SU-DHL-6 (cell line): ENCODE data around the gene CCDC92B.
A peak's percentile ranks its signal among the peaks of the same experiment; 100 is the strongest.

Source experiments
- H2AFZ ChIP-seq: fragments of 200-600 bp; sonication (generic); 2 replicates; pipeline ENCODE4 v1.6.1; 2014; ENCODE audit warnings: low read depth, mild to moderate bottlenecking, moderate library complexity, mixed read lengths, antibody characterized with exemption, low read length; ENCODE audit not compliant: severe bottlenecking
- H3F3A ChIP-seq: fragments of 200-600 bp; shearing (Covaris generic); 2 replicates; pipeline ENCODE4 v1.6.0; 2016; ENCODE audit warnings: antibody characterized with exemption, mild to moderate bottlenecking; ENCODE audit not compliant: insufficient read depth
- H3K27ac ChIP-seq: fragments of 200-600 bp; sonication (generic); 2 replicates; pipeline ENCODE4 v1.5.1; 2016; ENCODE audit warnings: low read depth, mild to moderate bottlenecking, low read length, moderate library complexity, mixed read lengths
- H3K27me3 ChIP-seq: fragments of 200-600 bp; sonication (generic), shearing (Covaris generic); 2 replicates; pipeline ENCODE4 v1.6.0; 2014; ENCODE audit warnings: mild to moderate bottlenecking, low read length
- H3K36me3 ChIP-seq: fragments of 200-600 bp; sonication (generic); 2 replicates; pipeline ENCODE4 v1.6.1; 2014; ENCODE audit warnings: mild to moderate bottlenecking, low read length, mixed read lengths
- H3K4me2 ChIP-seq: fragments of 300-600, 200-600 bp; shearing (Covaris generic), sonication (generic); 2 replicates; pipeline ENCODE4 v1.6.0; 2014; ENCODE audit warnings: low read length, low read depth, mild to moderate bottlenecking; ENCODE audit not compliant: poor library complexity, severe bottlenecking
- H3K4me3 ChIP-seq: fragments of 200-600 bp; sonication (generic); 2 replicates; pipeline ENCODE4 v1.5.1; 2014; ENCODE audit warnings: antibody characterized with exemption, low read length, mild to moderate bottlenecking, mixed read lengths; ENCODE audit not compliant: insufficient read depth, poor library complexity, severe bottlenecking
- H3K79me2 ChIP-seq: fragments of 200-600 bp; sonication (generic); 2 replicates; pipeline ENCODE4 v1.6.1; 2014; ENCODE audit warnings: mild to moderate bottlenecking, low read length, moderate library complexity; ENCODE audit not compliant: insufficient read depth
- H3K9ac ChIP-seq: fragments of 200-600 bp; sonication (generic); 2 replicates; pipeline ENCODE4 v1.7.0; 2014; ENCODE audit warnings: mild to moderate bottlenecking, low read length
- H3K9me2 ChIP-seq: fragments of 200-600 bp; sonication (generic); replicated peaks from 2 replicates; pipeline ENCODE4 v1.6.1; 2014; ENCODE audit warnings: low read length; ENCODE audit not compliant: insufficient read depth
- H3K9me3 ChIP-seq: fragments of 200-600 bp; sonication (generic); 2 replicates; pipeline ENCODE4 v1.6.1; 2014; ENCODE audit warnings: low read length, mixed read lengths; ENCODE audit not compliant: insufficient read depth
- H4K20me1 ChIP-seq: fragments of 200-600 bp; sonication (generic); 2 replicates; pipeline ENCODE4 v1.6.1; 2014; ENCODE audit warnings: low read depth, mild to moderate bottlenecking, antibody characterized with exemption, low read length, moderate library complexity, mixed read lengths
- EZH2phosphoT487 ChIP-seq: fragments of 200-600 bp; sonication (generic), shearing (Covaris generic); conservative IDR thresholded peaks from 2 replicates; pipeline ENCODE4 v1.6.1; 2018; ENCODE audit warnings: mild to moderate bottlenecking, antibody characterized with exemption, low read length, moderate library complexity, mixed read lengths
- TF ChIP-seq, protein P1 (sequence below): fragments of 200-600 bp; sonication (generic); IDR thresholded peaks from one replicate; pipeline ENCODE4 v1.5.1; 2017; ENCODE audit warnings: antibody characterized with exemption, mild to moderate bottlenecking, low read length, moderate library complexity; ENCODE audit not compliant: insufficient read depth, poor library complexity, severe bottlenecking

The CCDC92B gene

DNA sequence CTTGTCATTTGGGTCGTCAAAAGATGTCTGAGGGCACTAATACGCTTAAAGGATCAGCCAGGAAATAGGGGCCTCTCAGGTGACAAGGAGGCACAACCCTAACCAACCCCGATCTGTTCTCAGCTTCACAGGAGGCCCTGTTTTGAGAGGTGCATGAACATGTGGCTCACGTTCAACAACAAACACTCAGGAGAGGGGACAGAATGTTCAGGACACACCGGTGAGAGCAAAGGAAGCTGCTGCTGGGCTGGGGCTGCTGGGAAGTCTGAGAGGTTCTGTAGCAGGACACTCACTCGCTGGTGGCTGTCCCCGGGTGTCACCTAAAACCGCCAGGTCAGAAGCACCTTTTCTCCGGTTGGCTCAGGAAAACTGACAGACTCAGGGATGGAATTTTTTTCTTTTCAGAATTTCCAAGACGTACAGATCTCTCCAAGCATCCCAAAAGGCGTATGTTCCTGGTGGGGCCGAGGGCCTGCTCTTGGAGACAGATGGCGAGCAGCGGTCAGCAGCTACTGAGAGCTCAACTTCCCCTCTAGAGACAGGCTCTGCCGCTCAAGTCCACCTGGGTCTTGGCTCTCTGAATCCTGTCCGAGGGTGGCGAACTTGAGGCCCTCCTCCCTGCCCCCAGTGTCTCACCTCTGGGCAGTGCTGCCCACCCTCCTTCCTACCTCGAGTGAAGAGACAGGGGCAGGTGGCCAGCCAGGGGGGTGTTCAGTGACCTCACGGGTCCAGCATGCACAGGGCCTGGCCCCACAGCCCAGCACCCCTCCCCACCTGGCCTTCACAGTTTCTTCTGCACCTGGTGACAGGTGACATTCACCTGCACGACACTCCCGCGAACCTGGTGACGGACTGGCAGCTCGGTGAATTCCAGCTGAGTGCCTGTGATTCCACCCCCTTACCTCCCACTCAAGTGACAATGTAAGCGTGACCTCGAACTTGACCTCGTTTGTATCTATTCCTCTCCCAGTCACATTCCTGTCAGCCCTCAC, 60.8 kb downstream of the CCDC92B start:
- Histone ChIP-seq H3K27me3 (no peaks in the 10 kb centered on the region), H3K36me3 (0 out of 2 replicates have a peak, but pooled peaks cover 3% of the 10 kb centered on the region), H3K27ac (no peak overlapping the region), H3K4me3 (no peak overlapping the region), H3K79me2 (no peaks in the 10 kb centered on the region), H3F3A (peaks cover 33% of the 10 kb centered on the region), H3K9ac (no peak overlapping the region), H3K9me3 (no peaks in the 10 kb centered on the region), H2AFZ (no peak overlapping the region), H4K20me1 (no peaks in the 10 kb centered on the region; the same call in 1 of the 2 replicates), H3K9me2 (no peaks in the 10 kb centered on the region), H3K4me2 (no peak overlapping the region)
- TF ChIP-seq EZH2phosphoT487 = no peak
- TF ChIP-seq, protein P1, sequence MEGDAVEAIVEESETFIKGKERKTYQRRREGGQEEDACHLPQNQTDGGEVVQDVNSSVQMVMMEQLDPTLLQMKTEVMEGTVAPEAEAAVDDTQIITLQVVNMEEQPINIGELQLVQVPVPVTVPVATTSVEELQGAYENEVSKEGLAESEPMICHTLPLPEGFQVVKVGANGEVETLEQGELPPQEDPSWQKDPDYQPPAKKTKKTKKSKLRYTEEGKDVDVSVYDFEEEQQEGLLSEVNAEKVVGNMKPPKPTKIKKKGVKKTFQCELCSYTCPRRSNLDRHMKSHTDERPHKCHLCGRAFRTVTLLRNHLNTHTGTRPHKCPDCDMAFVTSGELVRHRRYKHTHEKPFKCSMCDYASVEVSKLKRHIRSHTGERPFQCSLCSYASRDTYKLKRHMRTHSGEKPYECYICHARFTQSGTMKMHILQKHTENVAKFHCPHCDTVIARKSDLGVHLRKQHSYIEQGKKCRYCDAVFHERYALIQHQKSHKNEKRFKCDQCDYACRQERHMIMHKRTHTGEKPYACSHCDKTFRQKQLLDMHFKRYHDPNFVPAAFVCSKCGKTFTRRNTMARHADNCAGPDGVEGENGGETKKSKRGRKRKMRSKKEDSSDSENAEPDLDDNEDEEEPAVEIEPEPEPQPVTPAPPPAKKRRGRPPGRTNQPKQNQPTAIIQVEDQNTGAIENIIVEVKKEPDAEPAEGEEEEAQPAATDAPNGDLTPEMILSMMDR = no peak

DNA sequence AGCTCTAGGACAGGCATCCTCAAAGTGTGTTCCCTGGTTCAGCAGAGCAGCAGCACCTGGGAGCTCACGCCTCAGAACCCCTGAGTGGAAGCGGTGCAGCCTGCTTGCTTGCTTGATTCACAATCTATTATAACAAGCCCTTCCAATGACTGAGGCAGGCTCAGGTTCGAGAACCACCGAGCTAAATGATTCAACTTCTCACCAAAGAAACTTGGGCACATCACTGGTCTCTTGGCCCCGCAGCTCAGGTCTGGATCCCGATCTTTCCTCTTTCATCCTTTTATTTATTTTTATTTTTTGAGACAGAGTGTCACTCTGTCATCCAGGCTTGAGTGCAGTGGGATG, 62.4 kb downstream of the CCDC92B start:
- Histone ChIP-seq H3F3A (peaks cover 38% of the 10 kb centered on the region), H3K36me3 (0 out of 2 replicates have a peak, but pooled peaks cover 16% of the 10 kb centered on the region), H3K4me3 (no peak overlapping the region), H2AFZ (no peak overlapping the region), H3K9me2 (no peaks in the 10 kb centered on the region), H4K20me1 (no peaks in the 10 kb centered on the region), H3K27me3 (no peaks in the 10 kb centered on the region), H3K4me2 (no peak overlapping the region), H3K79me2 (no peaks in the 10 kb centered on the region), H3K9ac (no peak overlapping the region), H3K9me3 (no peaks in the 10 kb centered on the region), H3K27ac (peak overlapping the region; percentile 7; the same call in 1 of the 2 replicates)
- TF ChIP-seq, protein P1 = no peak
- TF ChIP-seq EZH2phosphoT487 = no peak

DNA sequence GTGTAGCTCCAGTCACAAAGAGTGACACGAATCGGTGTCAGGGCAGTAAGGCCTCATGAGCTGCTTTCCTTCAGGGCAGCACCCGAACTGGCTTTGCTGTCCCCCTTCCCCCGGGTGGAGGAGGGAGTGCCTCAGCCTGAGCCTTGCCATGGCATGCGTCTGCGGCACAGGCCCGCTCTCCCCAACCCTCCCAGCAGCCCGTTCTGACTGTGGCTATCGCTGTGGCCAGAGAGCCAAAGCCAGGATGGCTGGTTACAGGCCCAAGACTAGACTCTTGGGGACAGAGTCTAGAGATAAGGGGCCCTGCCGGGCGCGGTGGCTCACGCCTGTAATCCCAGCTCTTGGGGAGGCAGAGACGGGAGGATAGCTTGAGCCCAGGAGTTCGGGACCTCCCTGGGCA, 63.8 kb downstream of the CCDC92B start:
- H3K9me2 ChIP-seq = no peaks in the 10 kb centered on the region
- TF ChIP-seq, protein P1 = no peak
- TF ChIP-seq EZH2phosphoT487 = no peak
- H3K9ac ChIP-seq = no peak overlapping the region
- H3F3A ChIP-seq = peaks cover 38% of the 10 kb centered on the region
- no peak overlapping the region for H3K4me2 ChIP-seq
- H3K36me3 ChIP-seq = peaks cover 19% of the 10 kb centered on the region; the same call in 1 of the 2 replicates
- H3K27ac ChIP-seq = no peak overlapping the region
- H3K4me3 ChIP-seq = no peak overlapping the region
- no peaks in the 10 kb centered on the region for H4K20me1 ChIP-seq
- H2AFZ ChIP-seq = no peak overlapping the region
- no peaks in the 10 kb centered on the region for H3K27me3 ChIP-seq
- H3K79me2 ChIP-seq = no peaks in the 10 kb centered on the region
- no peaks in the 10 kb centered on the region for H3K9me3 ChIP-seq
